Activated T-cell treated with anti-CD3 and anti-CD28 coated beads for 1 hour (primary cell): ENCODE data around the gene TMEM151B.
"Not testable (repeated sequence)": the region's sequence is repeated elsewhere in the genome, so short reads cannot be mapped to it uniquely, and the experiment has no call there.

Experiments used
- DNase-seq: peaks from one replicate; pipeline ENCODE4 v3.0.0-alpha.2; 2020; ENCODE audit warnings: low read depth

Gene TMEM151B

GRCh38 chr6:44269921-44270525 lies at the start of gene TMEM151B:
Gene TMEM151B (plus strand): TSS chr6:44270450. CDS start chr6:44270743, 293 bp downstream.
- no peak for DNase-seq

DNA sequence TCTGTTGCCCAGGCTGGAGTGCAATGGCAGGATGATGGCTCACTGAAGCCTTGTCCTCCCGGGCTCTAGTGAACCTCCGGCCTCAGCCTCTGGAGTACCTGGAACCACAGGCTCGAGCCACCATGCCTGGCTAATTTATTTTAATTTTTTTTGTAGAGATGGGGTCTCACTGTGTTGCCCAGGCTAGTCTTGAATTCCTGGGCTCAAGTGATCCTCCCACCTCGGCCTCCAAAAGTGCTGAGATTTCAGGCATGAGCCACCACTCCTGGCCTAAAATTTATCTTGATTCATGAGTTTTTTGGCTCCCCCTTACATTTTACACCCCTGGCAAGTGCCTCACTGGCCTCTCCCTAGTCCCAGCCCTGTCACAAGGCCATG lies 49.3 kb upstream of the TMEM151B start:
- no peak for DNase-seq

GRCh38 chr6:44221291-44221960 lies 48.8 kb upstream of the TMEM151B start:
- DNase-seq: peak; percentile 59

- no peak for DNase-seq
Observed at GRCh38 chr6:44221961-44222335, 48.3 kb upstream of the TMEM151B start.

DNA sequence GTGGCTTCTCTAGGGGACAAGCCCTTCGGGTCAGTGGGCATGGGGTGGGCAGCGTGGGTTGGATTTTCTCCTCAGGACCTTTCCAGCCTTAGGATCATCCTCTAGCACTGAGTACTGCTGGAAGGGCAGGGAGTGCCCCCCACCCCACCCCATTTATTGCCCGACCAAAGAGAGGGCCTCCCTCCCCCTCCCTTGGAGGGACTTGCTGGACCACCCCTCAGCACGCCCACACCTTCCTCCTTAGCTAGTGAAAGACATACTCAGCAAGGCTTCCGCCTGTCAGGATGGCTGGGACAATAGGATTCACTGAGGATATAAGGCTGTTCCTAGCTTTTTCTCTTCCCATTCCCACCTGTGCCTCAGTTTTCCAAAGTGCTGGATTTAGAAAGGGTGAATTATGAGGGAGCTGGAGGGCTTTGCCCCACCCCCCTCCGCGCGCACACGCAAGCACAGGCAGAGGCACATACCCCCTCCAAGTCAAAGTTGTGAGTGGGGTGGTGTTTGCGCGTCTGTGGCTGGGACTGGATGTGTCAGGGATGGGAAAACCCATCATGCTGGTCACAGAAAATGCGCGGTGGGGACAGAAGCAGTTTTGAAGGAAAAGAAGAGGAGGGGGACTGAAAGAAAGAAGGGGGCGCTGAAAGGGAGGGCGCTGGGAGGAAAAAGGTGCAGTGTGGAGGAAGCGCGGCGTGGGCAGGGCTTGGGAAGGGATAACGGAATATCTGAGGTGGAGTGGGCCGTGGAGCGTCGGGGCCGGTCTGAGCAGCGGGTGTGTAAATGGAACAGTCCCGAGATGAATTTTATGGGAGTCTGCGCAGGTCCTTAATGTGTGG lies 47.5 kb upstream of the TMEM151B start:
- no peak for DNase-seq

- DNase-seq: peak; percentile 81
Observed at GRCh38 chr6:44223319-44224028, 46.8 kb upstream of the TMEM151B start, which contains the start of gene SLC29A1. Gene SLC29A1 (plus strand): TSS chr6:44223595. CDS start chr6:44227314, 3,719 bp downstream.

DNA sequence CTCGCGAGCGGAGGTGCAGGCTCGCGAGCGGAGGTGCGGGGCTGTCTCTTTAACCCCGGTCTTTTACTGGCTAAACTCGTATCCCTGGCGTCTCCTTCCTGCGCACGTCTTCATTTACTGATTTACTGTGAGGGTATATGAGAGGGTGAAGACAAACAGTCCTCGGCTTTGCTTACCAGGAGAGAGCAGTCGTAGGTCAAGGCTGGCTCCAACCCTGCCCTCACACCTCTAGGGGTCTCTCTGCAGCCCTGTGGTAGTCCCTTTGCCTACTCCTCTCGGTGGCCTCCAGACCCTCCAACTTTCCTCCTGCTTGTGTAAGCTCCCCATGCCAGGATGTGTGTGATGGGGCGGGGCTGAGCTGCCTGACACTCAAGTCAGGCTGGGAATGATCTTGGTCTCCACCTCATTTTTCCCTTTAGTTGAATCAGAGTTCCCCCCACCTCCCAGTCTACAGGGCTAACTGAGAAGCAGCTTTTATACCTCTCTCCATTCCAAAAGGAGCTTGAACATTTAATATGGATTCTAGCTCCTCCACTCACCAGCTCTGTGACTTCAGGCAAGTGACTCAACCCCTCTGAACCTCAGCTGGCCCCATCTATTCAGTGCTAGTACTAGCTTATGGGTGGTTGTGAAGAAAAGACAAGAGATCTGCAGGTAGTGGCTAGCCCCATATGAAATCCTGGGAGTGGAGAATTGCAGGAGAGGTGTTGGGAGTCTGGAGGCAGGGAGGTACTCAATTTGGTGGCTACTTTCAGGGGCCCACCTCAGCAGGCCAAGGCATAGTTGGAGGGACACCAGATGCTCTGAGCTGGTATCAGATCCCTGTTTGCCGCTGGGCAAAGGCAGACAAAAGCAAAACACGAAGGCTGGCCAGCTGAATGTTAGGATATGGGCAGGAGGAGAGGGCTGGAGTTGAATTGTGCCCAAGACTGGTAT lies 46.0 kb upstream of the TMEM151B start:
- no peak for DNase-seq

DNA sequence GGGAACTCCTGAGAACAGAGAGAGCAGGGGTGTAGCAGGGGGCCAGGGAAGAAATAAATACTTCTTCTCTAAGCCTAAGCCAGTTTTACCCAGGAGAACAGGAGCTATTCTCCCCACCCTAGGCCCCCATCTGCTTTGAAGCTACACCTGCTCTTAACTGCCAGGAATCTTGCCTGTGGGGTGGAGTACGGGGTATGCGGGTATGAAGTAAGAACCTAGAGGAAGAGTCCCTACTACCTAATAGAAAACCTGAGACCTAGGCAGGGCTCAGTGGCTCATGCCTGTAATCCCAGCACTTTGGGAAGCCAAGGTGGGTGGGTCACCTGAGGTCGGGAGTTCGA lies 45.3 kb upstream of the TMEM151B start:
- DNase-seq: no peak

DNA sequence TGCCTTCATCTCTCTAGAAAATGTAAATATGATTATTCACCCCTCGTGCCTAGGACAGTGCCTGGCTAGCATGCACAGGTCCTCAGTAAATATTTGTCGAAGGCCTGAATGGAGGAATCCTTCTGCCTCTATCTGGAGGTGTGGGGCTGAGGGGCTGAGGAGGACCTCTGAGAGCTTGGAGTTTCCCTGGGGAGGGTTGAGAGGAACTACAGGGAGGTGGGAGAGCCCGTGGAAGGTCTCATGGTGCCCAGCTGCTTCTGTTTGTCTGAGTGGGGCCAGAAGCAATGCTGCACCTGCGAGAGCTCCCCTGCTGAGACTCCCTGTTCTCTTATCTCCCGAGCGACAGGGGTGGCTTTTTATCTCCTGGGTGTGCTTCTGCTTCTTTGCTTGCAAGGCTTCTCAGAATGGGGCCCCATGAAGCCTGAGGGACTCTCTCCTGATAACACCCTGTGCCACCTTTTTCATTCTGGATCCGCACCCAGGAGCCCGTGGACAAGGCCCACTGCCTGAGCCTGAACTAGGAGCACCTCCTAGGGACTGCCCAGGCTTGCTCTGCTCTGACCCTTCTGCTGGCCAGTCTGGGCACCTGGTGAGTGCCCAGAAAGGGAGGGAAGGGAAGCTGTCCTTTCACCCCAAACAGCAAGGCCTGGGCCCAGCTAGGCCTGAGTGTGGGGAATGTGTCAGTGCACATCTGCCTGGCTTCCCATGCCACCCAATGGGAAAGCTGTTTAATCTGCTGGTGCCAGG lies 44.5 kb upstream of the TMEM151B start:
- DNase-seq: no peak

DNA sequence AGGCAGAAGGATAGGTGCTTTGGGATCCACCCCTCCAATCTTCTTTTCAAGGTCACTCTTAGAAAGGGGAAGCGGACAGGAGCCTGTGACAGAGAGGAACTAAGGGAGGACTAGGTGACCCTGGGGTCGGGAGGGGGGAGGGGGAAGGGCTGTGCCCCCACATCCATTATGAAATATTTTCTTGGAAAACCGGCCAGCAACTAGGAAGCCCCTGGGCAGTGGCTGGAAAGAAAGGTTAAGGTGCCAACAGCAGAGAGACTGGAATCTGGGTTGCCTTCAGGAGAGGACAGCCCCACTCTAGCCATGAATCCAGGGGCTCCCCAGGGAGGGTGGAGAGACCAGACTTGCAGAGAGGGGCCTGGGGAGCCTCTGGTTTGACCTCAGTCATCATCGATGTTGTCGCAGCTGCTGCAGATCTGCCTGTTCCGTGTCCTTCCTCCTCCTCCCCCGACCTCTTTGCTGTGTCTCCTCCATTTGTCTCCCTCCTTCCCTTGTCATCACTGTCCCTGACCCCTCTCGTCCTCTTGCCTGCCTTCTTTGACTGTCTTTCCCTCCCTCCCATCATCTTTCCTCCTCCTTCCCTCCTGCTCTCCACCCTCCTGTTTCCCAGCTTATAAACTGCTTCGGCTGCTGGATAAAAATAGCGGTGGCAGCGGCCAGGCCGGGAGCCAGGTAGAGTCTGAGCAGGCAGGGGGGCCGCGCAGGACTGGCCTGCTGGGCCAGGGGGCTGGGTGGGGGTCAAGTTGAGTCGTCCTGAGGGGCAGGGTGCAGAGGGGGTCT lies 43.7 kb upstream of the TMEM151B start:
- no peak for DNase-seq

- DNase-seq: no peak
Observed at GRCh38 chr6:44227148-44227793, 43.0 kb upstream of the TMEM151B start.

DNA sequence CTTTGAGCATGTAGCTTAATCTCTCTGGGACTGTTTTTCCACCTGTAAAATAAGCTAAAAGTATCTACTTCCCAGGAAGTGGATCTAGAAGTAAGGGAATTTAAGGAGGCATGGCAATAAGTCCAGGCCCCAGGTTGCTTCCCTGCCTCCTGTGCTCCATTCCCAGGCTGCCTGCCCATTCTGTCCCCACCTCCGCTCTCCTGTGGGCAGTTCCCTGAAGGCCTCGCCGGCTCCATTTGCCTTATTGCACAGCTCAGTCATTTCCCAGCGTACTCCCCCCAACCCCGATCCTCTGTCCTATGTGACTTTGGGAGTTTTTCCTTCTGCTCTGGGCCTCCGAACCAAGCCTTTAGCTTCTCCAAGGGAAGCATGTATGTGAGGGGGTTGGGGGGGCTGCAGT lies 42.2 kb upstream of the TMEM151B start:
- DNase-seq: no peak

DNA sequence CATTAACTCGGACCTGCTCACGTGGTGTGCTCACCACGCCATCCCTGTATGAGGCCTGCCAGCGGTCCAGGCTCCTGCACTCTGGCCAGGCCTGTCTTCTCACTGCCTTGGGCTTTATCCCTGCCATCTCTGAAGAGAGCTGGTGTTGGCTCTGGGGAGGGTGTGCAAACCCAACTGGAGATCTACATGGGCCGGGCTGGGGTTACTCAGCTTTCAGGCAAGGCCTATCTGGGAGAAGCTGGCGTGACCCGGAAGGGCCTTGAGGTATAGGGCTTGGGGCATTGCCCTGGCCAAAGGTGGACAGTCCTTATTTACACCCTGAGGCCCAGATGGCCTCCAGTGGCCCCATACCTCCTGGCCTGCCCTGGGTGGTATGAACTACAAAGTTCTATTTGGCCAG lies 41.8 kb upstream of the TMEM151B start:
- no peak for DNase-seq

DNA sequence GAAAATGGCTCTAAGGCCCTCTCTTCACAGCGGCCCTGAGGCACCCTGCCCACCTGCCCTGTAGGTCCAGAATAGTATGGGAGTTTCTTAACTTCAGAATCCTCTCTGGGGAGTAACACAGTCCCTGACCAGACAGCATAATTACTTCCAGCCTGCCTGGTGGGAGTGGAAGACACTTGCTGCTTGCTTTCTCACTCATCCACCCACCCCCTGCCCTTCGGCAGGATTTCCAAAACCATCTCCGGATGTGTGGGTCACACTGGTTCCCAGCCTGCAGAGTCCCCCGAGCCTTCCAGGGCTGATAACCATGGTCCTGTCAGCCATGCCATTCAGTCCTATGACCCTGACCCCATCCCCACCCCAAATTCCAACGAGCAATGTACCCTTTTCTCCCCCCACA lies 41.4 kb upstream of the TMEM151B start:
- DNase-seq: no peak

DNA sequence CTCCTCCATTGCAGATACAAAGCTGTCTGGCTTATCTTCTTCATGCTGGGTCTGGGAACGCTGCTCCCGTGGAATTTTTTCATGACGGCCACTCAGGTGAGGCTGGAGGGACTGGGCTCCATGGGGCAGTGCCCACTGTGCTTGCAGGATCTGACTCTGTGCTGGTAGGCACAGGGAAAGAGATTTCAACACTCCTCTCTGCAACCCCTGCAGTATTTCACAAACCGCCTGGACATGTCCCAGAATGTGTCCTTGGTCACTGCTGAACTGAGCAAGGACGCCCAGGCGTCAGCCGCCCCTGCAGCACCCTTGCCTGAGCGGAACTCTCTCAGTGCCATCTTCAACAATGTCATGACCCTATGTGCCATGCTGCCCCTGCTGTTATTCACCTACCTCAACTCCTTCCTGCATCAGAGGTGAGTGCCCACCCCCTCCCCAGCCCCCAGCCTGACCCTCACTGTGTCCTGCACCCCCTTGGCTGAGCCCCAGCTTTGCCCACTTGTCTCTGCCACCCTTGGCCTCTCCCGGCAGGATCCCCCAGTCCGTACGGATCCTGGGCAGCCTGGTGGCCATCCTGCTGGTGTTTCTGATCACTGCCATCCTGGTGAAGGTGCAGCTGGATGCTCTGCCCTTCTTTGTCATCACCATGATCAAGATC lies 40.7 kb upstream of the TMEM151B start:
- no peak for DNase-seq

DNA sequence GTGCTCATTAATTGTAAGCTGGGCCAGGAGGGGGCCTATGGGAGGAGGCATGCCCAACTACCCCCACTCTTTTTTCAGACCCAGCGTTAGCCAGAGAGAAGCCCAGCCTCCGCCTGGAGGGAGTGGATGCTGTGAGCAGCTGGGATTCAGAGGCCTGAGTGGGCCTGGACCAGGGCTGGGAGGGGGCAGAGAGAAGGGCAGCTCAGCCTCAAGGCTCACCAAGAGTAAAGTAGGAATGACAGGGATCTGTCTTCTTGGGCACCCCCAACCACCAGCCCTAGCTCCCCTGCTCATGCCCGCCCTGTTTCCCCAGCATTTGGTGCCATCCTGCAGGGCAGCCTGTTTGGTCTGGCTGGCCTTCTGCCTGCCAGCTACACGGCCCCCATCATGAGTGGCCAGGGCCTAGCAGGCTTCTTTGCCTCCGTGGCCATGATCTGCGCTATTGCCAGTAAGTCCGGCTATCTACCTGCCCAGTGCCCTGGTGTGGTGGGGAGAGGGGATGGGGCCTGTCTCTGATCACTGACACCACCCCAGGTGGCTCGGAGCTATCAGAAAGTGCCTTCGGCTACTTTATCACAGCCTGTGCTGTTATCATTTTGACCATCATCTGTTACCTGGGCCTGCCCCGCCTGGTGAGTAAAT lies 40.1 kb upstream of the TMEM151B start:
- no peak for DNase-seq

GRCh38 chr6:44231426-44231825 lies 38.8 kb upstream of the TMEM151B start:
- DNase-seq: not testable (repeated sequence)
